ENCODE measurements around the gene CCDC9.

Gene CCDC9

DNA sequence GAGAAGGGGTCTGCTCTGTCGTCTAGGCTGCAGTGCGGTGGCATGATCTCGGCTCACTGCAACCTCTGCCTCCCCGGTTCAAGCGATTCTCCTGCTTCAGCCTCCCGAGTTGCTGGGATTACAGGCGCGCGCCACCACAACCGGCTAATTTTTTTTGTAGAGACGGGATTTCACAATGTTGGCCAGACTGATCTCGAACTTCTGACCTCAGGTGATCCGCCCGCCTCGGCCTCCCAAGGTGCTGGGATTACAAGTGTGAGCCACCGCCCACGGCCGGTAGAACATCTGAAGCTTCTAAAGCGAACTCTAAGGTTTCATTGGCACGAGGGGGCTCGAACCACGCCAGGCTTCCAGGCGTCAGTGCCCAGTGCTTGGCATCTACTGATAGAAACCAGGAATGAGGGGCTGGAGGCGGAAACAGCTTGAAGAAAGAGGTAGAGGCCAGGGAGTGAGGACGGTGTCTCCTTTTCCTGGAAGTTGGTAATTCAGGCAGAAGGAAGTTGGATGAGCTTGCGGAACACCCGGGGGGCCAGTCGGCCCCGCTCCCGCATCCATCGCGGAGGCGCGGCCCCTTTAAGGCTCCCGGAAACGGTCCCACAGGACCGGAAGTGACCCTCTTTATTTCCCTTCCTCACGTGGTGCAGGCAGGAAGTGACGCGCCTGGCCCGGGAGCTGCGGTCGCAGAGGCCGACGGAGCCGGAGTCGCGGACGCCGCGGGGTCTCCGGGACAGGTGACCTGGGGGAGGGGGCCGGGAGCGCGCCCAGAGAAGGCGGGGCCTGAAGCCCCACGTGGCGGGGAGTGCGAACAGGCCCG lies at the start of gene CCDC9:
TSS of gene CCDC9 (plus strand) at position 647 of the 814 bp plus-strand sequence. CDS start 1,876 bp downstream, outside the sequence.
- in situ Hi-C loops (cut with MboI; ENCODE audit: low sequenced_read_pairs): no loop called here

GRCh38 chr19:47209319-47210179 lies 46.8 kb upstream of the CCDC9 start:
- in situ Hi-C loops (cut with MboI; ENCODE audit: low sequenced_read_pairs): no loop called here

- in situ Hi-C loops (cut with MboI; ENCODE audit: low sequenced_read_pairs): no loop called here
These were observed 46.2 kb upstream of the CCDC9 start for GRCh38 chr19:47210180-47210490.

DNA sequence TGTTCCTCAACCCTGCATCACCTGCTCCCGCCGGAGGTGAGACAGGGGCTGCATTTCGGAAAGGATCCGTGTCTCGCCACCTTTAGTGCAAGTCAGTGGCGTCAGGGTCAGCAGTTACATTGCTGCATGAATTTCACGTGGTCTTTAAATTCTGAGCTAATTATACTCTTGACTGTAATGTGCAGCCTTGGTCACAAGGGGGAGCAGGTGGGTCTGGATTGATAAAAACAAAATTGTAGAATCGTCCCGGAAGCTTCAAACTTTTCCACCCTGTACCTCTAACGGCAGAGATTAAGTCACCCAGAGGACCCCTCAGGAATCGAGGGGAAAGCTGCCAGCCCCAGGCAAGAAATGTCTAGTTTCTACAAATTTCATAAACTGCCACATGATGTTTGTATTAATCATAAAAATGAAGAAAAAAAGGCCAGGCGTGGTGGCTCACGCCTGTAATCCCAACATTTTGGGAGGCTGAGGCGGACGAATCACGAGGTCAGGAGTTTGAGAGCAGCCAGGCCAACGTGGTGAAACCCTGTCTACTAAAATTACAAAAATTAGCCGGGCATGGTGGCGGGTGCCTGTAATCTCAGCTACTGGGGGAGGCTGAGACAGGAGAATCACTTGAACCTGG lies 45.5 kb upstream of the CCDC9 start:
- in situ Hi-C loops (cut with MboI; ENCODE audit: low sequenced_read_pairs): no loop called here

- in situ Hi-C loops (cut with MboI; ENCODE audit: low sequenced_read_pairs): no loop called here
These were observed 40.7 kb upstream of the CCDC9 start for GRCh38 chr19:47215581-47215980.

DNA sequence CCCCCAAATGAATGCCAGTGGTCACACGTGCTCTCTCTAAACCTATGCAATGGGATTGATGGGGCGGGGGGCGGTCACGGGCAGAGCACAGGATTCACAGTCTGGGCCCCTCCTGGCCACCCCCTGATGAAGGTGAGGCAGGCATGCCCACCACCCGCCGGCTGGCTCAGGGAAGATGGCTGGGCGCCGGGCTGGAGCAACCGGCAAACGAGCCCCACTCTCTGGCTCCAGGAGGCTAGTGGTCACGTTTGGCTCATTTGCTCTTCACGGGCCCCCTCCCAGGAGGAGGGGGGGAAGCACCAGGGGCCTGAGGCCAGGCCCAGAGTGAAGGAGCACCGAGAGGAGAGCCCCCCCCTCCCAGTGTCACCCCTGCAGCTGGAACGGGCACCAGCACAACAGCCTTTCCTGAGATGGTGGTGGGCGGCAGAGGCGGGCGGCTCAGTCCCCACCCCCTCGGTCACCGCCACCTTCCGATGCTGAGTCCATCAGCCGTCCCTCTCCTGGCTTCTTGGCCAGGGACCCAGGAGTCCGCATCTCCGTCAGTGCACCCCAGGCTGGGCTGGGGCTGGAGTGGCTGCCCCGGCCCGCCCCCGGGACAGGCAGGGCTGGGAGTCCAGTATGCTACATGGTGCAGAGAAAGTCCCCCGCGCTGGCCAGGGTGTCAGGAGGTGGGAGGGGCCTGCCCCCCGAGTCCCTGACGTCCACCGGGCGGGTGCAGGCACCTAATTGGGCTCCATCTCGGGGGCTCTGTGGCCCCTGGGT lies 35.1 kb upstream of the CCDC9 start:
- in situ Hi-C loops (cut with MboI; ENCODE audit: low sequenced_read_pairs): no loop called here

GRCh38 chr19:47221890-47222289 lies 34.4 kb upstream of the CCDC9 start:
- in situ Hi-C loops (cut with MboI; ENCODE audit: low sequenced_read_pairs): no loop called here

DNA sequence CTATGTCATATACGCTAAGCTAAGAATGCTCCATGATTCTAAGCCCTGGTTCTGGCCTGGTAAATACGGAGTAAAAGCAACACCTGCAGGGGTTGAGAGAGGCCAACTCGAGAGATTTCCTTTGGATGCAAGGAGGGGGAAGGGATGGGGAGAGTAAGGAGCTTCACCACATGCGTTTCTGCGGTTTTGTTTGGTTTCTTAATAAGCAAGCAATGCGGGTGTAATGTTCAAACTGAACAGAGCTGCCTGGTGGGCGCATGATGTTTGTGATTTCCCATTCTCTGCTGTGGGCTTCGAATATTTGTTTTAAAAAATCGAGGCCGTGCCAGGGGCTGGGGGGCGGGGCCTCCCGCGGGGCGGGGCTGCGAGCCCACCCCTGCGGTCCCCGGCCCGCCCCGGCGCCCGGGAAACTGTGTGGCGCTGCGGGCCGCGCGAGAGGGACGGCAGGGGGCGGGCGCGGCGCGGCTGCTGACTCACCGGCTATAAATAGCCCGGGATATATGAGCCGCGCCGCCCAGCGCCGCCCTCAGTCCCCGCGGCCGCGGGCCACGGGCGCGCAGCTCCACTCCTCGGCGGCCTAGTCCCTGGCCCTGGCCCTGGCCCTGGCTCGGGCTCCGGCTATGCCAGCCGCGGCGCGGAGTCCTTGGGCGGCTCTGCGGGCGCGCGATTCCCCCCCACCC lies 30.4 kb upstream of the CCDC9 start:
- in situ Hi-C loops (cut with MboI; ENCODE audit: low sequenced_read_pairs): no loop called here

- in situ Hi-C loops (cut with MboI; ENCODE audit: low sequenced_read_pairs): no loop called here
These were observed 29.6 kb upstream of the CCDC9 start for GRCh38 chr19:47226426-47227351.

GRCh38 chr19:47227352-47228167 lies 28.8 kb upstream of the CCDC9 start:
- in situ Hi-C loops (cut with MboI; ENCODE audit: low sequenced_read_pairs): no loop called here

DNA sequence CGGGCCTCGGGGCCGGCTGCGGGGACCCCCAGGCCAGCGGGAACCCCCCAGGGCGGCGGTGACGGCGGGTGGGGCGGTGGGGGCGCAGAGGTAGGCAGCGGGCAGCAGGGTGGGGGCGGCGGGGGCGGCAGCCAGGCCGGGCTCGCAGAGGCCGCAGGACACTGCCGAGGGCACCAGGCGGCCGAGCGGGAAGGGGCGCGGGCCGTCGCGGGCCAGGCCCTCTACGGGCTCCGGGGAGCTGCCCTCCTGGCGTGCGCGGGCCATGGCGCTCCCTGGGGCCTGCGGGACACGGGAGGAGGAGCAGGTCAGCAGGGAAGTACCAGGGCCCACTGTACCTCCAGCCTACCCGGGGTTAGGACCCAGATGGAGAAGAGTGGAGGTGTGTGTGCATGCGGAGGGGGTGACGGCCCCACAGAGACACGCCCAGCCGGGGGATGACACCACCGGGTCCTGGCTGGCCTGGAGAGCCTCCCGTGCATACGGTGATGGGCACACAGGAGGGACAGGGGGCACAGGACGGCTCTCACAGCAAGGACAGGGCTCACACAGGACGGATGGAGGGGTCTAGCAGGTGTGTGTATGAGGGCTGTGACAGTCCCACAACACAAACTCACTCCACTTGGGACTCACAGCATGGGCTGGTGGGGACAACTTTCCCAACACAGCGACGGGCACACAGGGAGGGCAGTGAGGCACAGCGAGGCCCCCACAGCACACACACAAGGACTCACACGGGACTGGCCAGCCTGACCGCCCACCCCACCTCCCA lies 28.0 kb upstream of the CCDC9 start:
- in situ Hi-C loops (cut with MboI; ENCODE audit: low sequenced_read_pairs): no loop called here

- in situ Hi-C loops (cut with MboI; ENCODE audit: low sequenced_read_pairs): no loop called here
These were observed 27.2 kb upstream of the CCDC9 start for GRCh38 chr19:47228937-47229675.

DNA sequence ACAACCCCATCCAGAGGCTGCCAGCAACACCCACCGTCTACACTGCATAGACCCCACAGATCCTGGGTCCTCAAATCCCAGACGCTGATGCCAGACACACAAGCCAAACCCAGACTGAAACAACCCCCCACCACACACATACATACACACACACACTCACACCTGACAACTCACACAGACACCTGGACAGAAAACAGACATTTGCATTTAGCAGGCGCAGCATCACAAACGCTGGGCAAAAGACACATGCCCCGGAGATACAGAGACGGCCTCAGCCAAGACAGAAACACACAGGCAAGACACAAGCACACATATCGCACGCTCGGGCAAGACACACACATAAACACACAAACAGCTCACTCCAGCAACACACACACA lies 26.7 kb upstream of the CCDC9 start:
- in situ Hi-C loops (cut with MboI; ENCODE audit: low sequenced_read_pairs): no loop called here

DNA sequence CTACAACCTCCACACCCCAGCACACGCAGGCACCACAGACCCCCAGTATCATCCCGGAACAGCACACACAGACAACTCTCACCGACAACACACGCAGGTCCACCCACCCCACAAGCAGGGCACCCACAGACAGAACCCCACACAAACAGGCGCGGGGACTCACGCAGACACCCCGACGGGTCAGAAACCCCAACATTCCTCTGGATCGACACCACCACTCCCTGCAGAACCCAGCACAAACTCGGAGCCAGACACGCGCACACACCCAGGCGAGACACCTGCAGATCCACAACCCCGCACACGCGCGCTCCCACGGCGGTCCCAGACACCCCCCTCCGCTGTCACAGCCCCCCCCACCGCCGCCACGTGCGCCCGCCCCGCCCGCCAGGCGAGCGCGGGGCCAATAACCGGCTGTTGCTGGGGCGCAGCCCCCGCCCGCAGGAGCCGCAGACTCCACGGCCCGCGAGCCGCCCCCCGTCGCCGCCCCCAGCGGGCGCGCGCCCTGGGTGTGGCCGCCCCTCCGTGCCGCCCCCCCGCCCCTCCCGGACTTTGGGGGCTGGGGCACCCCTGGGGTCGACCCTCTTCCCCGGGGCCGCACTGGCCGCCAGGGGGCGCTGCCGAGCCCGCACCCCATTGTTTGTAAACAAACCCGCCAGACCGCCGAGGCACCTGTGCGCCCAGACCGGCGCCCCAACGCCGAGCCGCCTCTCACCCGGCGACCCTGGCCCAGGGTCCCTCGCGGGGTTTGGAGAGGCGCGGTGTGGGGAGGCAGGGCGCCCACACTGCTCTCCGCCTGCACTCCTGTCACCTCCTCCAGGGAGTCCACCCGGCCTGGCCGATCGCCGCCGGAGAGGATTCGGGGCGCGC lies 26.0 kb upstream of the CCDC9 start:
- in situ Hi-C loops (cut with MboI; ENCODE audit: low sequenced_read_pairs): no loop called here

GRCh38 chr19:47230921-47231214 lies 25.5 kb upstream of the CCDC9 start, which contains the start of gene BBC3:
Gene BBC3, minus strand, starts transcription at chr19:47231199. Its CDS starts 2,768 bp downstream, at chr19:47228431.
- in situ Hi-C loops (cut with MboI; ENCODE audit: low sequenced_read_pairs): no loop called here
